OCI-LY1 (cell line): Measurements from ENCODE around the gene TTC28.

Experiments
- H2AFZ ChIP-seq: fragments of 200-600 bp; sonication (generic), shearing (Covaris generic); 2 replicates; pipeline ENCODE4 v1.6.0; 2014; ENCODE audit warnings: antibody characterized with exemption, mild to moderate bottlenecking, low read length
- H3F3A ChIP-seq: fragments of 200-600 bp; sonication (generic), shearing (Covaris generic); 2 replicates; pipeline ENCODE4 v1.6.0; 2014; ENCODE audit warnings: mild to moderate bottlenecking, antibody characterized with exemption, low read length, moderate library complexity; ENCODE audit not compliant: insufficient read depth
- H3K27ac ChIP-seq: fragments of 200-600 bp; sonication (generic); 2 replicates; pipeline ENCODE4 v1.5.1; 2014; ENCODE audit warnings: low read length, mixed run types, mild to moderate bottlenecking, low read depth; ENCODE audit not compliant: poor library complexity, severe bottlenecking
- H3K27me3 ChIP-seq: fragments of 200-600 bp; sonication (generic); 2 replicates; pipeline ENCODE4 v1.6.0; 2014; ENCODE audit warnings: antibody characterized with exemption, mild to moderate bottlenecking, low read length, moderate library complexity; ENCODE audit not compliant: insufficient read depth
- H3K36me3 ChIP-seq: fragments of 200-600 bp; sonication (generic); 2 replicates; pipeline ENCODE4 v1.6.1; 2014; ENCODE audit warnings: mild to moderate bottlenecking, antibody characterized with exemption, low read length, moderate library complexity, mixed read lengths; ENCODE audit not compliant: insufficient read depth
- H3K4me1 ChIP-seq: fragments of 200-600 bp; sonication (generic); 2 replicates; pipeline ENCODE4 v1.5.1; 2014; ENCODE audit warnings: mild to moderate bottlenecking, low read length, moderate library complexity; ENCODE audit not compliant: insufficient read depth, severe bottlenecking
- H3K4me2 ChIP-seq: fragments of 200-600 bp; sonication (generic), shearing (Covaris generic); 2 replicates; pipeline ENCODE4 v1.6.1; 2014; ENCODE audit warnings: low read length
- H3K4me3 ChIP-seq: fragments of 200-600 bp; sonication (generic); 2 replicates; pipeline ENCODE4 v1.5.1; 2014; ENCODE audit warnings: low read length, low read depth, mild to moderate bottlenecking, mixed read lengths; ENCODE audit not compliant: poor library complexity, severe bottlenecking
- H3K79me2 ChIP-seq: fragments of 200-600 bp; shearing (Covaris generic); 2 replicates; pipeline ENCODE4 v1.6.1; 2016; ENCODE audit warnings: mixed run types, low read length, mixed read lengths; ENCODE audit not compliant: insufficient read depth
- H3K9ac ChIP-seq: fragments of 200-600 bp; sonication (generic), shearing (Covaris generic); 2 replicates; pipeline ENCODE4 v1.6.1; 2014; ENCODE audit warnings: mild to moderate bottlenecking, low read length, mixed read lengths
- H3K9me2 ChIP-seq: fragments of 200-600 bp; sonication (generic), shearing (Covaris generic); 2 replicates; pipeline ENCODE4 v1.6.1; 2014; ENCODE audit warnings: low read depth, mild to moderate bottlenecking, low read length, mixed read lengths
- H3K9me3 ChIP-seq: fragments of 200-600 bp; shearing (Covaris generic); 2 replicates; pipeline ENCODE4 v1.6.1; 2014; ENCODE audit warnings: low read length, mixed read lengths
- H4K20me1 ChIP-seq: fragments of 200-600 bp; sonication (generic), shearing (Covaris generic); 2 replicates; pipeline ENCODE4 v1.6.0; 2016; ENCODE audit warnings: mild to moderate bottlenecking, low read length; ENCODE audit not compliant: insufficient read depth
- EZH2 ChIP-seq: fragments of 200-600 bp; sonication (generic), shearing (Covaris generic); IDR thresholded peaks from 2 replicates; pipeline ENCODE4 v1.8.0; 2017; ENCODE audit warnings: borderline replicate concordance, mixed run types, mild to moderate bottlenecking, antibody characterized with exemption, low read length, moderate library complexity, mixed read lengths
- TF ChIP-seq, protein P1 (sequence below): fragments of 200-600 bp; sonication (generic), shearing (Covaris generic); IDR thresholded peaks from 2 replicates; pipeline ENCODE4 v1.5.1; 2017; ENCODE audit warnings: mild to moderate bottlenecking, antibody characterized with exemption, low read length, moderate library complexity, mixed read lengths

The TTC28 gene

DNA sequence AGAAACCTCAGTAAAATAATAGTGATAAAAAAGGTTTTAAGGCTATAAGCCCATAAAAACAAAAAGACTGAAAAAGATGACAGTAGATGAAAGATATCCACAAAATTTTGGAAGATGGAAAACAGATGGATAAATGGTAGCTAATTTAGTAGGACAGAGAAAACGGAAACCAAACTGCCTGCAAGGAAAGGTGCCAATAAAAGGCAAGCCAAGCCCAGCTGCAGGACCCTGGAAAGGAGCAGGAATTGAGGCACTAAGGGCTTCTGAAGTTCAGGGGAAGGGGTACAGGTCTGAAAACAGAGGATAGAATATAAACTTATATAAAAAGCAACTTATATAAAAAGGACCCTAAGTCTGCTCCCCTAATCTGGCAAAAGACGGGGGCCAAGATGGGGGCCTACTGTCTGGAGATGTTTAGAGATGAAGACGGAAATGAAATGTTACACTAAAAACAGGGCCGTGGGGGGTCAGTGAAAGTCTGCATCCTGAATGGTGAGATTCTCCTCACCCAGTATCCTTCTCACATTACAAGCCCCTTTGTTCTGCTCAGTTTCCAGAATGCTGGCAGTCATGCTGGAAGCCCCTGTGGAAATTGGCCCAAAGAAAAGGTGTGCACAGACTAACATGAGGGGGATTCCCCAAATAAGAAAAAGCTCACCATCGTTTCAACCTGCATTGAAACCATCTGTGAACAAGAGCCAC is 491.3 kb downstream of the TTC28 start:
- H3K4me3 ChIP-seq: no peak overlapping the region
- no peaks in the 10 kb centered on the region for H3K36me3 ChIP-seq
- no peaks in the 10 kb centered on the region for H4K20me1 ChIP-seq
- H2AFZ ChIP-seq: no peak overlapping the region
- no peaks in the 10 kb centered on the region for H3K27me3 ChIP-seq
- no peak for TF ChIP-seq EZH2
- TF ChIP-seq, protein P1, sequence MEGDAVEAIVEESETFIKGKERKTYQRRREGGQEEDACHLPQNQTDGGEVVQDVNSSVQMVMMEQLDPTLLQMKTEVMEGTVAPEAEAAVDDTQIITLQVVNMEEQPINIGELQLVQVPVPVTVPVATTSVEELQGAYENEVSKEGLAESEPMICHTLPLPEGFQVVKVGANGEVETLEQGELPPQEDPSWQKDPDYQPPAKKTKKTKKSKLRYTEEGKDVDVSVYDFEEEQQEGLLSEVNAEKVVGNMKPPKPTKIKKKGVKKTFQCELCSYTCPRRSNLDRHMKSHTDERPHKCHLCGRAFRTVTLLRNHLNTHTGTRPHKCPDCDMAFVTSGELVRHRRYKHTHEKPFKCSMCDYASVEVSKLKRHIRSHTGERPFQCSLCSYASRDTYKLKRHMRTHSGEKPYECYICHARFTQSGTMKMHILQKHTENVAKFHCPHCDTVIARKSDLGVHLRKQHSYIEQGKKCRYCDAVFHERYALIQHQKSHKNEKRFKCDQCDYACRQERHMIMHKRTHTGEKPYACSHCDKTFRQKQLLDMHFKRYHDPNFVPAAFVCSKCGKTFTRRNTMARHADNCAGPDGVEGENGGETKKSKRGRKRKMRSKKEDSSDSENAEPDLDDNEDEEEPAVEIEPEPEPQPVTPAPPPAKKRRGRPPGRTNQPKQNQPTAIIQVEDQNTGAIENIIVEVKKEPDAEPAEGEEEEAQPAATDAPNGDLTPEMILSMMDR: no peak
- no peaks in the 10 kb centered on the region for H3K4me1 ChIP-seq
- H3K9me2 ChIP-seq: no peaks in the 10 kb centered on the region
- no peaks in the 10 kb centered on the region for H3K79me2 ChIP-seq
- H3K9me3 ChIP-seq: no peaks in the 10 kb centered on the region
- H3K4me2 ChIP-seq: no peak overlapping the region
- no peak overlapping the region for H3K27ac ChIP-seq
- H3F3A ChIP-seq: no peaks in the 10 kb centered on the region
- H3K9ac ChIP-seq: no peak overlapping the region

DNA sequence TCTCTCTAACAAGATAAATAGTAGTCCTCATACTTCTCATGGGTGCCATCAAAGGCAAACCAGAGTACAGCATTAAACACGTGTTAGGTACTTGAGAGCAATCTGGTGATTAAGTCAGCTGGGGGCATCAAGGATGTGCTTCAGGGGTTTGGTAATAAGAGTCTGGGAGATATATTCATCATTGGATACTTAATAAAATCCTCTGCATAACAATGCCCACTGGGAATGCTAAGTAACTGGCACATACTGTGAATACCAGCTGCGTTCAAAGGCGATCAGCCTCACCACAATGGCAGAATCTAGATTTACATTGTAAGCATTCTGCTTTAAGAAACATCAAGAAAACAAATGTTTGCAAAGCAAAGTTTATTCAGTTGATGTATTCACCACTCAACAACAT is 492.0 kb downstream of the TTC28 start:
- Histone ChIP-seq H3K27me3 (no peaks in the 10 kb centered on the region), H3K4me3 (no peak overlapping the region), H3K9me3 (no peaks in the 10 kb centered on the region), H3K27ac (no peak overlapping the region), H4K20me1 (no peaks in the 10 kb centered on the region), H3K4me1 (no peaks in the 10 kb centered on the region), H2AFZ (no peak overlapping the region), H3K4me2 (no peak overlapping the region), H3K36me3 (no peaks in the 10 kb centered on the region), H3K79me2 (no peaks in the 10 kb centered on the region), H3F3A (no peaks in the 10 kb centered on the region), H3K9ac (no peak overlapping the region), H3K9me2 (no peaks in the 10 kb centered on the region)
- no peak for TF ChIP-seq EZH2
- TF ChIP-seq, protein P1: no peak

DNA sequence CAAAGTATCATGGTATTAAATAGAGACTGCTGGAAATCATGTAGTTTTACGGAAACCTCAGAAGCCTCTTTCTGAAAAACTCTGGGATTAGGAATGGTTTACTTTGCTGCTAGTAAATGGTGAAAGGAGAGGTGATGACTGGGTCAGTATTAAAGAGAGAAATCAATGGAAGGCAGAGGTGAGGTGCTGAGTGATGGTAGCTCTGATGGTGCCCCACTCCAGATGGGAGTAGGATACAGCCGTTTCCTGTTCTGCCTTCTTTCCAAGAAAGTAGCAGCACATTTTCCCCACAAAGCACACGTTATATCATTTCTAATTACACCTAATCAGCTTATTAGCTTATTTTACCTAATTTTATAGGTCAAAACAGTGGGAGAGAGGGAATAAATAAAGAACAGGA is 493.0 kb downstream of the TTC28 start:
- no peak overlapping the region for H3K4me3 ChIP-seq
- TF ChIP-seq, protein P1: no peak
- no peak for TF ChIP-seq EZH2
- no peaks in the 10 kb centered on the region for H4K20me1 ChIP-seq
- no peak overlapping the region for H3K27ac ChIP-seq
- no peaks in the 10 kb centered on the region for H3K27me3 ChIP-seq
- no peaks in the 10 kb centered on the region for H3K36me3 ChIP-seq
- H3K4me1 ChIP-seq: no peaks in the 10 kb centered on the region
- no peaks in the 10 kb centered on the region for H3K79me2 ChIP-seq
- H3K9ac ChIP-seq: no peak overlapping the region
- no peaks in the 10 kb centered on the region for H3K9me3 ChIP-seq
- H3F3A ChIP-seq: no peaks in the 10 kb centered on the region
- H2AFZ ChIP-seq: no peak overlapping the region
- no peaks in the 10 kb centered on the region for H3K9me2 ChIP-seq
- no peak overlapping the region for H3K4me2 ChIP-seq
